K562 (cell line): ENCODE results near the gene TCFL5. TPM values are rescaled to one million over a fixed set of nuclear protein-coding genes. Genes with fewer than 3 reads are reported as not detected.
A peak's percentile ranks its signal among the peaks of the same experiment; 100 is the strongest.

Source experiments
- ATF4 ChIP-seq: fragments of 450-650 bp; formaldehyde crosslinking; IDR thresholded peaks from 2 replicates; pipeline ENCODE4 v1.4.0; 2022; ENCODE audit warnings: mild to moderate bottlenecking, moderate library complexity
- CCNT2 ChIP-seq: IDR thresholded peaks from 2 replicates; pipeline ENCODE4 v1.6.1; 2011; ENCODE audit warnings: borderline replicate concordance, low read depth, mild to moderate bottlenecking, moderate library complexity, mixed read lengths, low read length; ENCODE audit not compliant: insufficient read length; ENCODE audit errors: extremely low read depth
- FOXA1 ChIP-seq: fragments of 450-650 bp; IDR thresholded peaks from 2 replicates; pipeline ENCODE4 v1.6.1; 2016; ENCODE audit warnings: mild to moderate bottlenecking, borderline replicate concordance
- HLTF ChIP-seq: fragments of 450-650 bp; IDR thresholded peaks from 2 replicates; pipeline ENCODE4 v1.6.1; 2016
- IFI16 ChIP-seq: fragments of 250-450 bp; sonication (Bioruptor Pico); IDR thresholded peaks from 2 replicates; pipeline ENCODE4 v2.1.2; 2022; ENCODE audit warnings: mild to moderate bottlenecking, inconsistent platforms
- RBM22 ChIP-seq: fragments of 200-400 bp; formaldehyde crosslinking; IDR thresholded peaks from 2 replicates; pipeline ENCODE4 v1.6.1; 2018; ENCODE audit warnings: low read length, low read depth; ENCODE audit not compliant: poor library complexity, severe bottlenecking
- ZNF12 ChIP-seq: sonication (generic); formaldehyde crosslinking; IDR thresholded peaks from 2 replicates; pipeline ENCODE4 v1.4.0; 2020; ENCODE audit warnings: mild to moderate bottlenecking, missing genetic modification reagents
- ZNF347 ChIP-seq: fragments of 450-650 bp; formaldehyde crosslinking; IDR thresholded peaks from 2 replicates; pipeline ENCODE4 v1.4.0; 2020; ENCODE audit warnings: low read depth, mild to moderate bottlenecking, moderate library complexity
- ZNF695 ChIP-seq: fragments of 450-650 bp; formaldehyde crosslinking; IDR thresholded peaks from 2 replicates; pipeline ENCODE4 v1.4.0; 2020; ENCODE audit warnings: mild to moderate bottlenecking, moderate library complexity
- ZNF830 ChIP-seq: fragments of 250-450 bp; sonication (Bioruptor Pico); IDR thresholded peaks from 2 replicates; pipeline ENCODE4 v1.5.0; 2021; ENCODE audit warnings: mild to moderate bottlenecking
- polyA plus RNA-seq, 8 experiments: library from polyadenylated mRNA; depleted of rRNA in 4 of 8; stranded (reverse) in 5 of 8; unstranded in 3 of 8; fragments of >200 nt; fragmentation: Nextera tagmentation in 2 of 8; fragmentation: Illumina TruSeq in 1 of 8; extraction: Ambion mirVana in 2 of 8; extraction: Trizol in 1 of 8; gene quantifications; 2 replicates each; pipeline versions ENCODE4 v1.2.1 to v1.2.3, GENCODE V29; 2011 to 2014; ENCODE audit warnings: inconsistent platforms in 1 of 8, missing spikeins in 1 of 8
- total RNA-seq, 7 experiments: library from RNA; depleted of rRNA in 6 of 7; stranded (reverse); fragments of >200 nt in 6 of 7; fragmentation: Illumina TruSeq in 2 of 7; extraction: Trizol in 2 of 7; gene quantifications; 2 replicates each; pipeline versions ENCODE4 v1.2.1 to v1.2.3, GENCODE V29; 2011 to 2021; ENCODE audit warnings: low replicate concordance in 1 of 7
- TF ChIP-seq, protein P1 (sequence below), 2 experiments: fragments of 450-650 bp; conservative IDR thresholded peaks; 2 replicates each; pipeline ENCODE4 v1.6.1; 2017; ENCODE audit warnings: mild to moderate bottlenecking in 2 of 2, moderate library complexity in 2 of 2
- TF ChIP-seq, protein P2 (sequence below): fragments of 450-650 bp; formaldehyde crosslinking; IDR thresholded peaks from 2 replicates; pipeline ENCODE4 v1.4.0; 2020; ENCODE audit warnings: mild to moderate bottlenecking

The TCFL5 gene
- total and polyA plus RNA-seq, 9 of the 15 experiments (the other 6 are each of a cell fraction or from before 2014, with no cell fraction given), result 1.00 to 12.6 (median 9.1) TPM

- no peak for TF ChIP-seq ZNF695 (CRISPR knock-in tag)
- 0 out of 2 replicates have a peak, but pooled peaks have one; percentile 16 for TF ChIP-seq HLTF
- TF ChIP-seq, protein P1, sequence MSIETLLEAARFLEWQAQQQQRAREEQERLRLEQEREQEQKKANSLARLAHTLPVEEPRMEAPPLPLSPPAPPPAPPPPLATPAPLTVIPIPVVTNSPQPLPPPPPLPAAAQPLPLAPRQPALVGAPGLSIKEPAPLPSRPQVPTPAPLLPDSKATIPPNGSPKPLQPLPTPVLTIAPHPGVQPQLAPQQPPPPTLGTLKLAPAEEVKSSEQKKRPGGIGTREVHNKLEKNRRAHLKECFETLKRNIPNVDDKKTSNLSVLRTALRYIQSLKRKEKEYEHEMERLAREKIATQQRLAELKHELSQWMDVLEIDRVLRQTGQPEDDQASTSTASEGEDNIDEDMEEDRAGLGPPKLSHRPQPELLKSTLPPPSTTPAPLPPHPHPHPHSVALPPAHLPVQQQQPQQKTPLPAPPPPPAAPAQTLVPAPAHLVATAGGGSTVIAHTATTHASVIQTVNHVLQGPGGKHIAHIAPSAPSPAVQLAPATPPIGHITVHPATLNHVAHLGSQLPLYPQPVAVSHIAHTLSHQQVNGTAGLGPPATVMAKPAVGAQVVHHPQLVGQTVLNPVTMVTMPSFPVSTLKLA (conservative IDR thresholded peaks at IDR 0.05), result peak in 1 of 2 experiments; percentile 27; a peak in 1 of 4 replicates
- TF ChIP-seq, protein P2, sequence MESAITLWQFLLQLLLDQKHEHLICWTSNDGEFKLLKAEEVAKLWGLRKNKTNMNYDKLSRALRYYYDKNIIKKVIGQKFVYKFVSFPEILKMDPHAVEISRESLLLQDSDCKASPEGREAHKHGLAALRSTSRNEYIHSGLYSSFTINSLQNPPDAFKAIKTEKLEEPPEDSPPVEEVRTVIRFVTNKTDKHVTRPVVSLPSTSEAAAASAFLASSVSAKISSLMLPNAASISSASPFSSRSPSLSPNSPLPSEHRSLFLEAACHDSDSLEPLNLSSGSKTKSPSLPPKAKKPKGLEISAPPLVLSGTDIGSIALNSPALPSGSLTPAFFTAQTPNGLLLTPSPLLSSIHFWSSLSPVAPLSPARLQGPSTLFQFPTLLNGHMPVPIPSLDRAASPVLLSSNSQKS (CRISPR knock-in tag), result no peak
- TF ChIP-seq RBM22, result no peak
- TF ChIP-seq ZNF830 (CRISPR knock-in tag), result no peak; the same call in 1 of the 2 replicates
- no peak for TF ChIP-seq ATF4 (CRISPR knock-in tag)
- no peak for TF ChIP-seq ZNF347 (CRISPR knock-in tag)
- TF ChIP-seq IFI16 (CRISPR knock-in tag), result no peak
- no peak for TF ChIP-seq FOXA1
- TF ChIP-seq ZNF12 (CRISPR knock-in tag), result peak; percentile 34; the same call in 1 of the 2 replicates
- peak; percentile 52 for TF ChIP-seq CCNT2
Measured at GRCh38 chr20:62795023-62795761, 66.4 kb downstream of the TCFL5 start (continued).
